HL-60/S4 treated with retinoic acid at 250 ng/mL for 4 days and 3 days (cell line): Measurements from ENCODE around the gene PHOX2B.
"Not testable (repeated sequence)": the region's sequence is repeated elsewhere in the genome, so short reads cannot be mapped to it uniquely, and the experiment has no call there.

ENCODE experiments used
- in situ Hi-C: fragments of 300-500 bp; cut with MboI; formaldehyde crosslinking; loops from 2 replicates; pipeline ENCODE4 v1.7.0; 2022; ENCODE audit warnings: low sequenced_read_pairs

PHOX2B gene

DNA sequence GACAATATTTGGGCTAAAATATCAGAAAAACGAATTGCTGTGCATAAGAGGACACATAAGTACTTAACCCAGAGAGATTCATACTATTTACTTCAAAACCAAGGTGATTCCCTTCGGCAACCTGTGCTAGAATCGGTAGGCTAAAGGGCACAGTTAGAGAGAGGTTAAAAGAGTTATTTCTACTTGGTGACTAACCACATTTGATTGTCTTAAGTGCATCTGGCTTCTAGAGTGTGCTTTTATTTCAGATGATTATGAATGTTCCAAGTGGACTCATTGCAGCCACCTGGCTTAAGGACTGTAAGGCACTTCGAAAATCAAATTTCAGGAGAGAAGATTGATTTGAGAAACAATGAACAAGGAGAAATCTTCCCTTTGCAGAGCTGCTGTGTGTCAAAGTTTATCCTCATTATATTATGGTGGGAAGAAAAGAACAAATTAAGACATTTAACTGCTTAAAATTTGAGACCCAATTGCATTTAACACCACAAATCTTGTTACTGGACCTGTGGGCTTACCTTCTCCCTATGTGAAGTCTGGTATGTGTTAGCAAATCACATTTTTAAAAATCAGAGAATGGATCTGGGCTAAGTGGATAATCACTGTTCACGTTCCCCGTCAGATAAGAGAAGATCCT lies 34.0 kb downstream of the PHOX2B start:
- in situ Hi-C loops, result no loop called here

DNA sequence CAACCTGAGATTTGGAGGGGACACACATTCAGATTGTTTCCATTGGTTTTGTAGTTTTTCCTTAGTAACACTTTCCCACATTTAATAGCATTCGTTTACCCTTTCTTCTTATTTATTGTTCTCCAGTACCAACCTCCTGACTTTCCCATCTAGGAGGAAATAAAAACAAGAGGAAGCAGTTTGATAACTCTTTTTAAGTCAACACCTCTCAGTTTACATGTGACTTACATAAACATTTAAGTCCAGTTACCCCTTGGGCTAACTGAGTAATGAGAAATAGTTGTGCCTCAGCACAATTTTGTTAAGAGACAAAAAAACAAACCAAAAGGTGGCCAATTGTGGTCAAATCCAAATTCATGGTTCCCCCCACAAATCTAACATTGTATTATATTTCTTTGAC lies 34.8 kb downstream of the PHOX2B start:
- in situ Hi-C loops, result no loop called here

DNA sequence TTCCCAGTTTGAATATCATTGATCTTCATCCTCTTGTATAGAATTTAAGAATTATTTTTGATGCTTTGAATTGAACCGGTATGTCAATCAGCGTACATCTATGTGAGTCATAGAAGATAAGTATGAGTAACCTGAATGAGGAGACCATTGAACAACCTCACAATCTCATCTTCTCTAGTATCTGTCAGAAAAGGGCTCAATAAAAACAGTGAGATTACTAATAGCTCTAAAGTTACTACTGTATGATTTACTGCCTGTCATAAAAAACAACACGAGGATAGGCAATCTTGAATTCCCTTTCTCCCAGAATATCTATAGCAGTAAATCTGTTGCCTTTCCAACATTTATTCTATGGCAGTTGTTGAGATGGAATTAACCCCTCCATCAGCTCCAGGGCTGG lies 36.1 kb downstream of the PHOX2B start:
- in situ Hi-C loops, result no loop called here

DNA sequence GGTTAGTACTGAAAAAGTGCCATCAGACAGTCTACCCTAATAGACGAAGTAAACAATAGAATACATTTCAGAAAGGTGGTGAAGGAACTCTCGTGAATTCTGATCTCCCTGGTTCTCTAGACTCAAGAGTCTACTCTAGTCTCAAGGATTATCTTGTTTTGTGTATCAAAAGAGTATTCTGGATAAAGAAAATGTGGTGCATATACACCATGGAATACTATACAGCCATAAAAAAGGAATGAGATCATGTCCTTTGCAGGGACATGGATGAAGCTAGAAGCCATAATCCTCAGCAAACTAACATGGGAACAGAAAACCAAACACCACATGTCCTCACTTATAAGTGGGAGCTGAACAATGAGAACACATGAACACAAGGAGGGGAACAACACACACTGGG lies 36.9 kb downstream of the PHOX2B start:
- in situ Hi-C loops, result not testable (repeated sequence)

DNA sequence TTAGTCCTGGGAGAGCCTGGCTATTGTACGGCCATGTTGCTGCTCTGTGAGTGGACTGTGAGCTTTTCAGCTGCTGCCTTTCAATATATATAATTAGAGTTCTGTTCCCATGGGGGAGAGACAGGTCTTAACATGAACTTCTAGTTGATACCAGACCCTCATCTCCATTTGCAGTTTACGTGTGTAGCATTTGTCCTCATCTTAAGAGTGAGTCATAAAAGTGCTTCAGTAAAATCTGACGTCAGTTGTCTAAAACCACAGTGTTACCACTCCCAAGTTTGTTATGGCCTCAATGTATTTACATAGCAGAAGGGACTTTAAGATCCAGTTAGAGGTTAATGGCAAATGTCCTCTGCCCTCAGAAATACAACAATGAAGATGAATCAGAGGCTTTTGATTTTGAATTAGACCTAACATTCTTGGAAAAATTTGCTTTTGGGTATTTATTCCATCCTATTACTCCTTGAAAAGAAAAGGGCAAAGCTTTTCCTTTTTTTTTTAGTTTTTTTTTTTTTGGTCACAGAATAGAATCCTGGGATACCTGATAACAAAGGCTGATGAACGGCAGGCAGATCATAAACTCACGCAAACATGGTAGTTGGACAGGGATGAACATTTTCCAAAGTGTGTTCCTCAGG lies 38.6 kb downstream of the PHOX2B start:
- in situ Hi-C loops, result no loop called here

DNA sequence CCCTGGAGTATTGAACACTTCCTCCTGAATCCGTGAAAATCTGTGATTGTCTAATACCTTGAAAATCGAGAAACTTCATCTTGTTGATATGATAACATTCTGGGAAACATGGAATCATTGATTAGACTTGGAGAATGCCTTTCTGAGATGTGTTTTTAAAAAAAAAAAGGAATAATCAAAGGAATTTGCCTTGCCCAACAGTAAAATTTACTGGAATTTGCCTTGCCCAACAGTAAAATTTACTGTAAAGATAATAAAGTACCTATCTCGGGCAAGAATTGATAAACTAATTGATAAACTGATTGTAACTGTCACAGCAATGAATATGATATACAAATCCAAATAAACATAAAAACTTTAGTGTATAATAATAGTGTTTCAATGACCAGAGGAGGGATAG lies 44.7 kb downstream of the PHOX2B start:
- in situ Hi-C loops, result no loop called here

DNA sequence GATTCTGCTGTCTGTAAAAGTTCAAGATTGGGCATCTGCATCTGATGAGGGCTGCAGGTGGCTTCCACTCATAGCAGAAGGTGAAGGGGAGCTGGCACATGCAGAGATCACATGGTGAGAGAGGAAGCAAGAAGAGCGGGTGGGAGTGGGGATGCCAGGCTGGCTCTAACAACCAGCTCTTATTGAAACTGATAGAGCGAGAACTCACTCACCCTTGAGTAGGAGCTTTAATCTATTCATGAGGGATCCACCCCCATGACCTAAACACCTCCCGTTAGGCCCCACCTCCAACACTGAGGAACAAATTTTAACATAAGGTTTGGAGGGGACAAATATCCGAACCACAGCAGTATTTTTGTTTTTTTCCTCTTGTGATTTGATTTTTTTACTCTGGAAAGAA lies 45.8 kb downstream of the PHOX2B start:
- in situ Hi-C loops, result no loop called here

DNA sequence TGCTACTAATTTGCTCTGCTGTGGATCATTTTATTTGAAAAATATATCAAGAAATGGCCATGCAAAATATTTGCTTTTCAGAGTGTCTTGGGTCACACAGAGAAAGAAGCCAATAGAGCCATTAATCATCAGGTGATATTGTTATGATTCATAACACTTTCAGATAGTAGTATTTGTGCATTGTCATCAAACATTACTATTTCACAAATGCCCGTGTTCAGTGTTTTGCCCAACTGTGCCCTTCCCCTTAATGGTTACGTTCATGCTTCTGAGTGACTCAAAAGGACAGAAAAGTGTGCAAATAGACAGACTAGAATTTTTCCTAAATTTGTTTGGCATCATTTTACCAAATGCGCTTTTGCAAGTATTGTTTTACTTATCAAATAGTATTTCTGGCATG lies 46.5 kb downstream of the PHOX2B start:
- in situ Hi-C loops, result no loop called here

DNA sequence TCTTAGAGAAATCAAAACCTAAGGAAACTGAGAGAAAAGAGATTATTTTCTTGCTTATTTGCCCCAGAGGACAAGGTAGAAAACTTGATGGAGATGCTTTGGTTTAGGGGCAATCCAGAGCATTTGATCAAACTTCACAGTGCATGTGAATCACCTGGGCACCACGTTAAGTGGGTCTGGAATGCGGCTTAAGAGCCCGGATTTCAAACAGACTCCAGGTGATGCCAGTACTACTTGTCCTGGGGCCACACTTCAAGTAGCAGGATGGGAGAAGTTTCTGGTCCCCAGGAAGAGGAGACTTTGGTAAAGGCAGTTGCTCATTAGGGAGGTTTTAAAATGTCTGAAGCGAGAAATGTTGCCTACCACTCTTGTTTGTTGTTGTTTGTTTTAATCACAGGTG lies 51.8 kb downstream of the PHOX2B start:
- in situ Hi-C loops, result loop anchor here (25.0 kb wide), 2 partner anchors 191 to 816 kb away; no protein-coding TSS in a partner anchor

DNA sequence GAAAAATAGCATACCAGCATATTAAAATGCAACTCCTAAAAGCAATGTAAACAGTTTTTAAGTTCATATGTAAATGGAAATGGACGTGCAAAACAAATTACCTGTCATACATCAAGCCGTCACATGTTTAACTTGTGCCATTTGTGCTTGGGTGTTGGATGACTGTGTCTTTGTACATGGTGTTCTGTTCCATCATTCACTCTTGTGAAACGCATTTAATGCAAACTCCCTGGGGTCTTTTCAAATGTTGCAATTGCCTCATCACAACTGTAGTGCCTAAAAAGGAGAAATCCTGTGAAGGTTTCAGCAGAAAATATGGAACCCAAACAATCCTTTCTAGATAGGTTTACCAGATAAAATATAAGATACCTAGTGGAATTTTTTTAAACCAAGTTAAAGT lies 52.4 kb downstream of the PHOX2B start:
- in situ Hi-C loops, result loop anchor here (25.0 kb wide), 2 partner anchors 191 to 816 kb away; no protein-coding TSS in a partner anchor
